GM18907 (cell line): Measurements from ENCODE around the gene NSFL1C.

ENCODE experiments used
- ATAC-seq: cut with Tn5 transposase; IDR thresholded peaks from one replicate; pipeline ENCODE4 v1.9.1; 2021; ENCODE audit warnings: mild to moderate bottlenecking, moderate library complexity; ENCODE audit not compliant: unreplicated experiment

Gene NSFL1C

DNA sequence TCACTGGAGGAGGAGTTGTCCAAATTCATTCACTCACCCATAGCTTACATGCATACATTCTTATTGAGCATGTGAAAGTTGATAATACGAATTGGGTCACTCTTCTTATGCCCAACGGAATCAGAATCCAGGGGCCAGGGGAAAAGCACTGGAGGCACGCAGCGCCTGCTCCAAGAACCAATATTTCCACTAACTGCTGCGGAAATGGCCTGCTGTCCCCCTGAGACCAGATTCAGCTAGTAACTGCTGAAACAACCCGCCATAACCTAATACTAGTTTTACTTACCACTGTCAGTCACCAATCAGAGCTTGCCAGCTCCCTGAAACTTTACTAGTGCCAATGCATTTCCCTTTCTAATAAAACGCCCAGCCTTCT, 73.2 kb downstream of the NSFL1C start:
- no peak for ATAC-seq

DNA sequence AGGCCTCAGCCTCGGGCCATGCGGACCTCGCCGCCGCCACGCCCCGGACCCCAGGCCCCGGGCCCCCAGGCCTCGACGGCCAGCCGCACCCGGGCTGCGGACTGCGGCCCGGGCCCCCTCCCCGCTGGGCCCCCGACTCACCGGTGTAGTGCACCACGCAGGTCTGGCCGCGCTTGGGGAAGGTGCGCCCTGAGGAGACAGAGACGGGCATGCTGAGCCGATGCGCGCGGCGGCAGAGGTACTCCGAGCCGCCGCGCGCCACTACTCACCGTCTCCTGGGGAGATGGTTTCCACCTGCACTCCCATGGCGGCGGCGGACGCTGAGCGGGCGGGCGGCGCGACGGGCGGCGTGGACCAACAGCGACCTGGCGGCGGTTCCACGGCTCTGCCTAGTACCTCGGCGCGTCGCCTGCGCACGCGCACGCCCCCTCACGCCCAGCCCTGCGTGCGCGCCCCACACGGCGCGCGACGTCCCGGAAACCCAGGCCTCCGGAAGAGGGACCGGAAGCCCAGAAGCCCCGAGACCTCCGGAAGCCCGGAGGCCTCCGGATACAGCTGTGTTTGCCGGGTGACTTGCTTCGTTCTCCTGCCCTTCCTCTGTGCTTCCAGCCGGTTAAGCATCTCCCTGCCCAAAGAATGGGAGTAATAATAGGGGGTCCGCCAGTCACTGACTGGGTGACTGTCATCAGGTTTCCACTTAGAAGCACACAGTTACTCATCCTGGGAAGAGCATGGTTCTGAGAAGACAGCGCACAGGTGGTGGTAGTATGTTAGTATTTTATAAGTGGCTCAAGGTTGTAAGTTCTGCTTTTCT, 73.7 kb downstream of the NSFL1C start, which contains the start of gene FKBP1A:
FKBP1A (minus strand) TSS at position 362 of the 814 bp plus-strand sequence; CDS start at position 306, 56 bp downstream.
- peak; percentile 84 for ATAC-seq

DNA sequence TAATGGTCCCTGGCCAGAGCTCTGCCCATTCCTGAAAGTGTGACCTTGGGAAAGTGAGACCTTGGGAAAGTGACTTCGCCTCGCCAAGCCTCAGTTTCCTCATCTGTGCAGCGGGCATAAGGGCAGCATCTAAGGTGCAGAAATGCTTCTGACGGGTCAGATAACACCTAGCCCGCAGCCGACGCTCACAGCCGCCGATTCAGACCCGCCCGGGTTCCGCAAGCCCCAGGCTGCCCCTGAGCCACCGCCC, 74.3 kb downstream of the NSFL1C start:
- ATAC-seq, result peak; percentile 27
